ENCODE data around the gene MRPS12.

DNA sequence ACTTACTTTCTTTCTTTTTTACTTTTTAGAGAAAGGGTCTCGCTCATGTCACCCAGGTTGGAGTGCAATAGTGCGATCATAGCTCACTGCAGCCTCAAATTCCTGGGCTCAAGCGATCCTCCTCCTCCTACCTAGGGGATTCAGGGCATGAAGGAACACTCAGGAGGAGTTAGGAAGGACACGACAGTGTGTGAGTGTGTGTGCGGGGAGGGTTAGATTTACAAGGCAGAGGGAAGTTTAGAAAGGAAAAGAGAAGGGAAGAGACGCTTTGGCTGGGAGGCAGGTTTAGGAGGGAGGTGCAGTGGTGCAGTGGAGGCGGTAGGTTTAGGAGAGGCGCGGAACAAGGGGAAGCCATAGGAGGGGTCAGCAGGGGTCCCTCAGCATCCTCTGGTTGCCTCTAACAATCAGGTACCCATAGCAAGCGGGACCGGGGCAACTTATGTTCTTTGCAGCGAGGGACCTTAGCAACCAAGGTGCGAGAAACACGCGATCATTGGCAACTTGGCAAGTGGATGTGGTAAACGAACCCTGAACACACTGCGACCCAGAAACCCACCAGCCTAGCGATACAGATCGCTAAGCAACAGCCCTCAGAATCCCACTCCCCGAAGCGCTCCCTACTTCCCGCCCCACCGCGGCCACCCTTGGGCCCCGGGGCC, 31.8 kb upstream of the MRPS12 start:
- no peak for TF ChIP-seq ZFP30 (CRISPR knock-in tag; IDR thresholded peaks at IDR 0.05)
- TF ChIP-seq, protein P1, sequence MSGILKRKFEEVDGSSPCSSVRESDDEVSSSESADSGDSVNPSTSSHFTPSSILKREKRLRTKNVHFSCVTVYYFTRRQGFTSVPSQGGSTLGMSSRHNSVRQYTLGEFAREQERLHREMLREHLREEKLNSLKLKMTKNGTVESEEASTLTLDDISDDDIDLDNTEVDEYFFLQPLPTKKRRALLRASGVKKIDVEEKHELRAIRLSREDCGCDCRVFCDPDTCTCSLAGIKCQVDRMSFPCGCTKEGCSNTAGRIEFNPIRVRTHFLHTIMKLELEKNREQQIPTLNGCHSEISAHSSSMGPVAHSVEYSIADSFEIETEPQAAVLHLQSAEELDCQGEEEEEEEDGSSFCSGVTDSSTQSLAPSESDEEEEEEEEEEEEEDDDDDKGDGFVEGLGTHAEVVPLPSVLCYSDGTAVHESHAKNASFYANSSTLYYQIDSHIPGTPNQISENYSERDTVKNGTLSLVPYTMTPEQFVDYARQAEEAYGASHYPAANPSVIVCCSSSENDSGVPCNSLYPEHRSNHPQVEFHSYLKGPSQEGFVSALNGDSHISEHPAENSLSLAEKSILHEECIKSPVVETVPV (CRISPR knock-in tag; IDR thresholded peaks at IDR 0.05) = no peak
- TF ChIP-seq ZFP3 (CRISPR knock-in tag; IDR thresholded peaks at IDR 0.05) = no peak
- no peak for TF ChIP-seq SNAI2 (CRISPR knock-in tag; IDR thresholded peaks at IDR 0.05)
- no peak for TF ChIP-seq PPARA (CRISPR knock-in tag; IDR thresholded peaks at IDR 0.05; ENCODE audit: borderline replicate concordance)
- no peak for TF ChIP-seq ZNF8 (CRISPR knock-in tag; IDR thresholded peaks at IDR 0.05)
- no peak for TF ChIP-seq ZNF565 (CRISPR knock-in tag; conservative IDR thresholded peaks at IDR 0.05; ENCODE audit: low read depth)
- TF ChIP-seq TOX (CRISPR knock-in tag; IDR thresholded peaks at IDR 0.05; ENCODE audit: borderline replicate concordance) = no peak
- TF ChIP-seq, protein P2, sequence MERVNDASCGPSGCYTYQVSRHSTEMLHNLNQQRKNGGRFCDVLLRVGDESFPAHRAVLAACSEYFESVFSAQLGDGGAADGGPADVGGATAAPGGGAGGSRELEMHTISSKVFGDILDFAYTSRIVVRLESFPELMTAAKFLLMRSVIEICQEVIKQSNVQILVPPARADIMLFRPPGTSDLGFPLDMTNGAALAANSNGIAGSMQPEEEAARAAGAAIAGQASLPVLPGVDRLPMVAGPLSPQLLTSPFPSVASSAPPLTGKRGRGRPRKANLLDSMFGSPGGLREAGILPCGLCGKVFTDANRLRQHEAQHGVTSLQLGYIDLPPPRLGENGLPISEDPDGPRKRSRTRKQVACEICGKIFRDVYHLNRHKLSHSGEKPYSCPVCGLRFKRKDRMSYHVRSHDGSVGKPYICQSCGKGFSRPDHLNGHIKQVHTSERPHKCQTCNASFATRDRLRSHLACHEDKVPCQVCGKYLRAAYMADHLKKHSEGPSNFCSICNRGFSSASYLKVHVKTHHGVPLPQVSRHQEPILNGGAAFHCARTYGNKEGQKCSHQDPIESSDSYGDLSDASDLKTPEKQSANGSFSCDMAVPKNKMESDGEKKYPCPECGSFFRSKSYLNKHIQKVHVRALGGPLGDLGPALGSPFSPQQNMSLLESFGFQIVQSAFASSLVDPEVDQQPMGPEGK (CRISPR knock-in tag; IDR thresholded peaks at IDR 0.05; ENCODE audit: borderline replicate concordance) = no peak
- no peak for TF ChIP-seq ZC3H10 (CRISPR knock-in tag; IDR thresholded peaks at IDR 0.05)
- no peak for TF ChIP-seq OSR1 (CRISPR knock-in tag; IDR thresholded peaks at IDR 0.05)
- TF ChIP-seq RARB (CRISPR knock-in tag; IDR thresholded peaks at IDR 0.05) = no peak
- TF ChIP-seq GLIS3 (CRISPR knock-in tag; IDR thresholded peaks at IDR 0.05) = no peak
- no peak for TF ChIP-seq ARNTL (CRISPR knock-in tag; IDR thresholded peaks at IDR 0.05; ENCODE audit: borderline replicate concordance, low read depth)

Measured in SK-N-SH treated with all-trans-retinoic acid at 6 μM for 48 hours (cell line).